HepG2 (cell line): Measurements from ENCODE around the gene MROH2A. TPM values are rescaled to one million over a fixed set of nuclear protein-coding genes. Genes with fewer than 3 reads are reported as not detected.

Experiments used
- AKAP8 ChIP-seq: sonication (generic); formaldehyde crosslinking; IDR thresholded peaks from 2 replicates; pipeline ENCODE4 v1.5.1; 2020; ENCODE audit warnings: mild to moderate bottlenecking, missing genetic modification reagents
- GTF3A ChIP-seq: sonication (generic); formaldehyde crosslinking; conservative IDR thresholded peaks from 2 replicates; pipeline ENCODE4 v1.4.0; 2020; ENCODE audit warnings: mild to moderate bottlenecking, missing genetic modification reagents
- KDM4B ChIP-seq: sonication (generic); formaldehyde crosslinking; IDR thresholded peaks from 2 replicates; pipeline ENCODE4 v1.4.0; 2020; ENCODE audit warnings: missing genetic modification reagents
- KLF16 ChIP-seq, 2 experiments: sonication (generic) in 1 of 2; formaldehyde crosslinking in 1 of 2; IDR thresholded peaks; 2 replicates each; pipeline versions ENCODE4 v1.6.1 to v1.8.0; 2016 to 2023; ENCODE audit warnings: missing genetic modification reagents in 2 of 2, missing compliant biosample characterization in 1 of 2
- LRRFIP1 ChIP-seq: sonication (generic); formaldehyde crosslinking; conservative IDR thresholded peaks from 2 replicates; pipeline ENCODE4 v1.4.0; 2020; ENCODE audit warnings: missing genetic modification reagents
- SOX13 ChIP-seq, 3 experiments: fragments of 450-650 bp in 1 of 3; sonication (generic) in 1 of 3; formaldehyde crosslinking in 1 of 3; IDR thresholded peaks in 2 of 3; conservative IDR thresholded peaks in 1 of 3; 2 replicates each; pipeline versions ENCODE4 v1.5.0 to v1.6.1; 2016 to 2020; ENCODE audit warnings: antibody characterized with exemption in 1 of 3, mild to moderate bottlenecking in 1 of 3, missing compliant biosample characterization in 1 of 3, missing genetic modification reagents in 1 of 3, moderate library complexity in 1 of 3
- STAT6 ChIP-seq: sonication (generic); formaldehyde crosslinking; IDR thresholded peaks from 2 replicates; pipeline ENCODE4 v1.4.0; 2020; ENCODE audit warnings: missing genetic modification reagents, mild to moderate bottlenecking, borderline replicate concordance
- TAF15 ChIP-seq: fragments of 200-400 bp; formaldehyde crosslinking; IDR thresholded peaks from one replicate; pipeline ENCODE4 v1.6.1; 2018; ENCODE audit warnings: mild to moderate bottlenecking, low read depth, low read length; ENCODE audit not compliant: poor library complexity, severe bottlenecking
- TRIM24 ChIP-seq: sonication (generic); formaldehyde crosslinking; IDR thresholded peaks from 2 replicates; pipeline ENCODE4 v1.8.0; 2022; ENCODE audit warnings: mild to moderate bottlenecking, missing genetic modification reagents
- ZNF629 ChIP-seq: sonication (generic); formaldehyde crosslinking; conservative IDR thresholded peaks from 2 replicates; pipeline ENCODE4 v1.5.0; 2020; ENCODE audit warnings: missing genetic modification reagents
- polyA plus RNA-seq, 8 experiments: library from polyadenylated mRNA; depleted of rRNA in 3 of 8; stranded (reverse) in 7 of 8; unstranded in 1 of 8; fragments of >200 nt; fragmentation: Illumina TruSeq in 4 of 8; extraction: Trizol in 4 of 8; gene quantifications; 2 replicates each; pipeline versions ENCODE4 v1.2.1 to v1.2.3, GENCODE V29; 2011 to 2016; ENCODE audit warnings: low read depth in 4 of 8, missing spikeins in 1 of 8, mixed read lengths in 1 of 8; ENCODE audit not compliant: insufficient read depth in 1 of 8
- total RNA-seq, 5 experiments: library from RNA; depleted of rRNA; stranded (reverse); fragments of >200 nt; fragmentation: Illumina TruSeq; extraction: Trizol; gene quantifications; 2 replicates each; pipeline ENCODE4 v1.2.3, GENCODE V29; 2016; ENCODE audit warnings: low read depth in 1 of 5
- TF ChIP-seq, protein P1 (sequence below): sonication (generic); formaldehyde crosslinking; IDR thresholded peaks from 2 replicates; pipeline ENCODE4 v1.4.0; 2020; ENCODE audit warnings: mild to moderate bottlenecking, missing genetic modification reagents
- TF ChIP-seq, protein P2 (sequence below): sonication (generic); formaldehyde crosslinking; IDR thresholded peaks from 2 replicates; pipeline ENCODE4 v1.8.1; 2023; ENCODE audit warnings: mild to moderate bottlenecking, moderate library complexity, missing genetic modification reagents
- TF ChIP-seq, protein P3 (sequence below): sonication (generic); formaldehyde crosslinking; IDR thresholded peaks from 2 replicates; pipeline ENCODE4 v1.4.0; 2020; ENCODE audit warnings: missing genetic modification reagents
- TF ChIP-seq, protein P4 (sequence below): sonication (generic); formaldehyde crosslinking; IDR thresholded peaks from 2 replicates; pipeline ENCODE4 v1.4.0; 2020; ENCODE audit warnings: missing genetic modification reagents

MROH2A gene
- total and polyA plus RNA-seq, 2 of the 13 experiments (the other 11 are each of a cell fraction or from before 2014, with no cell fraction given): 0.03 to 0.04 TPM

- TF ChIP-seq, protein P1, sequence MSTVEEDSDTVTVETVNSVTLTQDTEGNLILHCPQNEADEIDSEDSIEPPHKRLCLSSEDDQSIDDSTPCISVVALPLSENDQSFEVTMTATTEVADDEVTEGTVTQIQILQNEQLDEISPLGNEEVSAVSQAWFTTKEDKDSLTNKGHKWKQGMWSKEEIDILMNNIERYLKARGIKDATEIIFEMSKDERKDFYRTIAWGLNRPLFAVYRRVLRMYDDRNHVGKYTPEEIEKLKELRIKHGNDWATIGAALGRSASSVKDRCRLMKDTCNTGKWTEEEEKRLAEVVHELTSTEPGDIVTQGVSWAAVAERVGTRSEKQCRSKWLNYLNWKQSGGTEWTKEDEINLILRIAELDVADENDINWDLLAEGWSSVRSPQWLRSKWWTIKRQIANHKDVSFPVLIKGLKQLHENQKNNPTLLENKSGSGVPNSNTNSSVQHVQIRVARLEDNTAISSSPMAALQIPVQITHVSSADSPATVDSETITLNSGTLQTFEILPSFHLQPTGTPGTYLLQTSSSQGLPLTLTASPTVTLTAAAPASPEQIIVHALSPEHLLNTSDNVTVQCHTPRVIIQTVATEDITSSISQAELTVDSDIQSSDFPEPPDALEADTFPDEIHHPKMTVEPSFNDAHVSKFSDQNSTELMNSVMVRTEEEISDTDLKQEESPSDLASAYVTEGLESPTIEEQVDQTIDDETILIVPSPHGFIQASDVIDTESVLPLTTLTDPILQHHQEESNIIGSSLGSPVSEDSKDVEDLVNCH (CRISPR knock-in tag): no peak
- TF ChIP-seq STAT6 (CRISPR knock-in tag): no peak
- no peak for TF ChIP-seq TRIM24 (CRISPR knock-in tag)
- TF ChIP-seq TAF15: no peak
- TF ChIP-seq ZNF629 (CRISPR knock-in tag): peak; percentile 98
- no peak for TF ChIP-seq KDM4B (CRISPR knock-in tag)
- TF ChIP-seq, protein P2, sequence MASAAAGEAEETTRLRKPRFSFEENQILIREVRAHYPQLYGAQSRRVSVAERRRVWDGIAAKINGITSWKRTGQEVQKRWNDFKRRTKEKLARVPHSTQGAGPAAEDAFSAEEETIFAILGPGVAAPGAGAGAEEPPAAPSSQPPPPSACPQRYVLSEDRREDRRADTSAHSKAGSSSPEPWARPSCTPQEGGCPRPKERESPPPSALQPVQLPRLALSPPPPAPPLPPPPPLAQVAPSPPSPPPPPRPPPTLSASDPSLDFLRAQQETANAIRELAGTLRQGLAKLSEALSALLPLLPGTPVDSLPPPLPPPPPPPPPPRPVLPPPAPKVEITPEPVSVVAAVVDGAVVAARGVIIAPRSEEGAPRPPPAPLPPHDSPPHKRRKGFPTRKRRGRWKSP: no peak
- TF ChIP-seq SOX13 (IDR thresholded peaks at IDR 0.05): no peak
- 0 out of 4 replicates have a peak, but pooled peaks of 1 of the 2 experiments have one; percentile 23 for TF ChIP-seq SOX13 (CRISPR knock-in tag; conservative IDR thresholded peaks at IDR 0.05 in 1 of 2, IDR thresholded peaks at IDR 0.05 in 1 of 2)
- TF ChIP-seq GTF3A (CRISPR knock-in tag): no peak
- 0 out of 2 replicates have a peak, but pooled peaks have one; percentile 11 for TF ChIP-seq AKAP8 (CRISPR knock-in tag)
- TF ChIP-seq, protein P3, sequence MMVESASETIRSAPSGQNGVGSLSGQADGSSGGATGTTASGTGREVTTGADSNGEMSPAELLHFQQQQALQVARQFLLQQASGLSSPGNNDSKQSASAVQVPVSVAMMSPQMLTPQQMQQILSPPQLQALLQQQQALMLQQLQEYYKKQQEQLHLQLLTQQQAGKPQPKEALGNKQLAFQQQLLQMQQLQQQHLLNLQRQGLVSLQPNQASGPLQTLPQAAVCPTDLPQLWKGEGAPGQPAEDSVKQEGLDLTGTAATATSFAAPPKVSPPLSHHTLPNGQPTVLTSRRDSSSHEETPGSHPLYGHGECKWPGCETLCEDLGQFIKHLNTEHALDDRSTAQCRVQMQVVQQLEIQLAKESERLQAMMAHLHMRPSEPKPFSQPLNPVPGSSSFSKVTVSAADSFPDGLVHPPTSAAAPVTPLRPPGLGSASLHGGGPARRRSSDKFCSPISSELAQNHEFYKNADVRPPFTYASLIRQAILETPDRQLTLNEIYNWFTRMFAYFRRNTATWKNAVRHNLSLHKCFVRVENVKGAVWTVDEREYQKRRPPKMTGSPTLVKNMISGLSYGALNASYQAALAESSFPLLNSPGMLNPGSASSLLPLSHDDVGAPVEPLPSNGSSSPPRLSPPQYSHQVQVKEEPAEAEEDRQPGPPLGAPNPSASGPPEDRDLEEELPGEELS (CRISPR knock-in tag): no peak
- no peak for TF ChIP-seq LRRFIP1 (CRISPR knock-in tag)
- no peak for TF ChIP-seq KLF16 (CRISPR knock-in tag; IDR thresholded peaks at IDR 0.05)
- TF ChIP-seq, protein P4, sequence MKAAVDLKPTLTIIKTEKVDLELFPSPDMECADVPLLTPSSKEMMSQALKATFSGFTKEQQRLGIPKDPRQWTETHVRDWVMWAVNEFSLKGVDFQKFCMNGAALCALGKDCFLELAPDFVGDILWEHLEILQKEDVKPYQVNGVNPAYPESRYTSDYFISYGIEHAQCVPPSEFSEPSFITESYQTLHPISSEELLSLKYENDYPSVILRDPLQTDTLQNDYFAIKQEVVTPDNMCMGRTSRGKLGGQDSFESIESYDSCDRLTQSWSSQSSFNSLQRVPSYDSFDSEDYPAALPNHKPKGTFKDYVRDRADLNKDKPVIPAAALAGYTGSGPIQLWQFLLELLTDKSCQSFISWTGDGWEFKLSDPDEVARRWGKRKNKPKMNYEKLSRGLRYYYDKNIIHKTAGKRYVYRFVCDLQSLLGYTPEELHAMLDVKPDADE (CRISPR knock-in tag): no peak
Observed at GRCh38 chr2:233853353-233853752, 75.2 kb downstream of the MROH2A start (continued).
